ENCODE data around the gene CPNE6. TPM values are rescaled to one million over a fixed set of nuclear protein-coding genes. Genes with fewer than 3 reads are reported as not detected.

CPNE6 gene
- total and polyA plus RNA-seq, 2 of the 13 experiments (the other 11 are each of a cell fraction or from before 2014, with no cell fraction given) = not detected

DNA sequence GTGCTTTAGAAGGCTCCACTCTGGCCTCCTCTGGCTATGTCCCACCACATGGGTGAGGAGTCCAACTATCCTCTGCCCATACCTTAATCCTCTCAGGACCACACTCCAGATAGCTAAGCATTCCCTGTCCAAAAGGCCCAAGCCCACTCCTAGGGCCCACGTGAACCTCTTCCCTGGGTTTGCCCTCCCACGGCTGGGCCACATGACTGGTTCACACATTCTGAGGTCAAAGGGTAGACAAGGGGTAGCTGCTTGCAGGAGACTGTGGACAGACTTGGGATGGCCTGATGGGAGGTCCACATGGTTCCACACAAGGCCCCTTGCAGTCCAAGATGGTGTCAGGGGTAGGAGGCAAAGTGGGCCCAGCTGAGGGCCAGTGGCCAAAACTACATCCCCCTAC lies 16.7 kb downstream of the CPNE6 start (continued):
- TF ChIP-seq ZNF891 (CRISPR knock-in tag; IDR thresholded peaks at IDR 0.05) (0 out of 2 replicates have a peak, but pooled peaks have one; percentile 28), KAT2B (IDR thresholded peaks at IDR 0.05; ENCODE audit: borderline replicate concordance, low read depth, low read length) (no peak), KMT2B (CRISPR knock-in tag; IDR thresholded peaks at IDR 0.05) (no peak), ZNF180 (CRISPR knock-in tag; IDR thresholded peaks at IDR 0.05; ENCODE audit: borderline replicate concordance, low read depth) (no peak)
- TF ChIP-seq, protein P1, sequence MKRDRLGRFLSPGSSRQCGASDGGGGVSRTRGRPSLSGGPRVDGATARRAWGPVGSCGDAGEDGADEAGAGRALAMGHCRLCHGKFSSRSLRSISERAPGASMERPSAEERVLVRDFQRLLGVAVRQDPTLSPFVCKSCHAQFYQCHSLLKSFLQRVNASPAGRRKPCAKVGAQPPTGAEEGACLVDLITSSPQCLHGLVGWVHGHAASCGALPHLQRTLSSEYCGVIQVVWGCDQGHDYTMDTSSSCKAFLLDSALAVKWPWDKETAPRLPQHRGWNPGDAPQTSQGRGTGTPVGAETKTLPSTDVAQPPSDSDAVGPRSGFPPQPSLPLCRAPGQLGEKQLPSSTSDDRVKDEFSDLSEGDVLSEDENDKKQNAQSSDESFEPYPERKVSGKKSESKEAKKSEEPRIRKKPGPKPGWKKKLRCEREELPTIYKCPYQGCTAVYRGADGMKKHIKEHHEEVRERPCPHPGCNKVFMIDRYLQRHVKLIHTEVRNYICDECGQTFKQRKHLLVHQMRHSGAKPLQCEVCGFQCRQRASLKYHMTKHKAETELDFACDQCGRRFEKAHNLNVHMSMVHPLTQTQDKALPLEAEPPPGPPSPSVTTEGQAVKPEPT (CRISPR knock-in tag; IDR thresholded peaks at IDR 0.05; ENCODE audit: low read depth) = no peak

DNA sequence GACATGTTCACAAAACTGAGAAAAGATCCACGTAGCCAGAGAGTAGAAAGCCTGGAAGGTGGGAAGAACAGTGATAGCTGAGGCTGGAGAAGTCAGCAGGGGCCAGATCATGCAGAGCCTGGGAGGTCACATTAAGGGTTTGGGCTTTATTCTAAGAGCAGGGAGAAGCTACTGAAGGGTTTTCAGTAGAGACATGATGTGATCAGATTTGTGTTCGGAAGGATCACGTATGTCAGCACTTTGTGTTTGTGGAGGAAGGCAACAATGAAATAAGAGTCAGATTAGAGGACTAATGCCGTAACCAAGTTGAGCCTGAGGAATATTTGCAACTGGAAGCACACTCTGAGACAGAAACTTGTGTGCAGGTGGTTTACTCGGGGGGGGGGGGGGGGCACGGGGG lies 18.5 kb downstream of the CPNE6 start:
- Histone ChIP-seq H3K9me3 (ENCODE audit: low read length) (no peaks in the 10 kb centered on the region), H3K4me2 (ENCODE audit: low read depth, low read length) (no peak overlapping the region), H3K27ac (ENCODE audit: extremely low read length, insufficient read depth, low read length) (no peak overlapping the region), H3K36me3 (replicated peaks in 1 of 2; ENCODE audit: control insufficient read depth in 1 of 2, insufficient read depth in 2 of 2, low read length in 2 of 2) (no peaks in the 10 kb centered on the region), H3K9ac (ENCODE audit: insufficient read depth, low read depth, low read length) (no peak overlapping the region), H2AFZ (ENCODE audit: low read length) (no peak overlapping the region), H3K27me3 (ENCODE audit: control insufficient read depth in 1 of 2, insufficient read depth in 2 of 2, low read length in 2 of 2) (peaks cover 2 to 15% of the 10 kb centered on the region in 2 experiments; a peak in 3 of 5 replicates), H4K20me1 (ENCODE audit: insufficient read depth, low read length) (no peaks in the 10 kb centered on the region), H3K4me3 (replicated peaks in 1 of 3; ENCODE audit: insufficient read depth in 1 of 3, low read depth in 2 of 3, low read length in 3 of 3) (no peak overlapping the region), H3K4me1 (ENCODE audit: insufficient read depth, low read length) (peaks cover 53% of the 10 kb centered on the region), H3K79me2 (ENCODE audit: insufficient read depth, low read length) (peaks cover 7% of the 10 kb centered on the region)
- FAIRE-seq (no peak), DNase-seq (ENCODE audit: low spot score) (no peak), ATAC-seq (no peak)
- intact Hi-C loops (cut with micrococcal nuclease; ENCODE audit: unreplicated experiment) (loop anchor here (1.0 to 5.0 kb wide), 6 partner anchors 18 to 478 kb away; no protein-coding TSS in a partner anchor), in situ Hi-C loops (cut with HindIII; ENCODE audit: extremely low pct_ligation_motif_present, low pct_unique_long_range_greater_than_20kb) (loop anchor here (5.0 kb wide), 2 partner anchors 33 to 78 kb away; no protein-coding TSS in a partner anchor)
- no TSS peak for BruUV-seq (replicated peaks)
- CTCF ChIA-PET (ENCODE audit: low intra/inter-chr PET ratio, low total read pairs) = interaction anchor here (0.7 to 4.2 kb wide), 11 partner anchors 8 to 115 kb away, joined by 3 to 109 read pairs (median 4); partner anchors contain the start of gene IRF9
- WGBS (ENCODE audit: low lambda C conversion rate) = 53% methylated on average over 6 of the region's 6 CpGs
- POLR2A ChIA-PET = interaction anchor here (1.0 to 14.4 kb wide), 10 partner anchors 9 to 106 kb away, joined by 3 to 627 read pairs (median 8); partner anchors contain the start of genes CARMIL3, DCAF11, IRF9 and NRL
- no peak for TF ChIP-seq FOXK2 (IDR thresholded peaks at IDR 0.05)
- TF ChIP-seq, protein P2, sequence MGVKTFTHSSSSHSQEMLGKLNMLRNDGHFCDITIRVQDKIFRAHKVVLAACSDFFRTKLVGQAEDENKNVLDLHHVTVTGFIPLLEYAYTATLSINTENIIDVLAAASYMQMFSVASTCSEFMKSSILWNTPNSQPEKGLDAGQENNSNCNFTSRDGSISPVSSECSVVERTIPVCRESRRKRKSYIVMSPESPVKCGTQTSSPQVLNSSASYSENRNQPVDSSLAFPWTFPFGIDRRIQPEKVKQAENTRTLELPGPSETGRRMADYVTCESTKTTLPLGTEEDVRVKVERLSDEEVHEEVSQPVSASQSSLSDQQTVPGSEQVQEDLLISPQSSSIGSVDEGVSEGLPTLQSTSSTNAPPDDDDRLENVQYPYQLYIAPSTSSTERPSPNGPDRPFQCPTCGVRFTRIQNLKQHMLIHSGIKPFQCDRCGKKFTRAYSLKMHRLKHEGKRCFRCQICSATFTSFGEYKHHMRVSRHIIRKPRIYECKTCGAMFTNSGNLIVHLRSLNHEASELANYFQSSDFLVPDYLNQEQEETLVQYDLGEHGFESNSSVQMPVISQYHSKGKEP (CRISPR knock-in tag; IDR thresholded peaks at IDR 0.05) = no peak
- TF ChIP-seq ZNF547 (CRISPR knock-in tag; IDR thresholded peaks at IDR 0.05) = no peak
- TF ChIP-seq, protein P3, sequence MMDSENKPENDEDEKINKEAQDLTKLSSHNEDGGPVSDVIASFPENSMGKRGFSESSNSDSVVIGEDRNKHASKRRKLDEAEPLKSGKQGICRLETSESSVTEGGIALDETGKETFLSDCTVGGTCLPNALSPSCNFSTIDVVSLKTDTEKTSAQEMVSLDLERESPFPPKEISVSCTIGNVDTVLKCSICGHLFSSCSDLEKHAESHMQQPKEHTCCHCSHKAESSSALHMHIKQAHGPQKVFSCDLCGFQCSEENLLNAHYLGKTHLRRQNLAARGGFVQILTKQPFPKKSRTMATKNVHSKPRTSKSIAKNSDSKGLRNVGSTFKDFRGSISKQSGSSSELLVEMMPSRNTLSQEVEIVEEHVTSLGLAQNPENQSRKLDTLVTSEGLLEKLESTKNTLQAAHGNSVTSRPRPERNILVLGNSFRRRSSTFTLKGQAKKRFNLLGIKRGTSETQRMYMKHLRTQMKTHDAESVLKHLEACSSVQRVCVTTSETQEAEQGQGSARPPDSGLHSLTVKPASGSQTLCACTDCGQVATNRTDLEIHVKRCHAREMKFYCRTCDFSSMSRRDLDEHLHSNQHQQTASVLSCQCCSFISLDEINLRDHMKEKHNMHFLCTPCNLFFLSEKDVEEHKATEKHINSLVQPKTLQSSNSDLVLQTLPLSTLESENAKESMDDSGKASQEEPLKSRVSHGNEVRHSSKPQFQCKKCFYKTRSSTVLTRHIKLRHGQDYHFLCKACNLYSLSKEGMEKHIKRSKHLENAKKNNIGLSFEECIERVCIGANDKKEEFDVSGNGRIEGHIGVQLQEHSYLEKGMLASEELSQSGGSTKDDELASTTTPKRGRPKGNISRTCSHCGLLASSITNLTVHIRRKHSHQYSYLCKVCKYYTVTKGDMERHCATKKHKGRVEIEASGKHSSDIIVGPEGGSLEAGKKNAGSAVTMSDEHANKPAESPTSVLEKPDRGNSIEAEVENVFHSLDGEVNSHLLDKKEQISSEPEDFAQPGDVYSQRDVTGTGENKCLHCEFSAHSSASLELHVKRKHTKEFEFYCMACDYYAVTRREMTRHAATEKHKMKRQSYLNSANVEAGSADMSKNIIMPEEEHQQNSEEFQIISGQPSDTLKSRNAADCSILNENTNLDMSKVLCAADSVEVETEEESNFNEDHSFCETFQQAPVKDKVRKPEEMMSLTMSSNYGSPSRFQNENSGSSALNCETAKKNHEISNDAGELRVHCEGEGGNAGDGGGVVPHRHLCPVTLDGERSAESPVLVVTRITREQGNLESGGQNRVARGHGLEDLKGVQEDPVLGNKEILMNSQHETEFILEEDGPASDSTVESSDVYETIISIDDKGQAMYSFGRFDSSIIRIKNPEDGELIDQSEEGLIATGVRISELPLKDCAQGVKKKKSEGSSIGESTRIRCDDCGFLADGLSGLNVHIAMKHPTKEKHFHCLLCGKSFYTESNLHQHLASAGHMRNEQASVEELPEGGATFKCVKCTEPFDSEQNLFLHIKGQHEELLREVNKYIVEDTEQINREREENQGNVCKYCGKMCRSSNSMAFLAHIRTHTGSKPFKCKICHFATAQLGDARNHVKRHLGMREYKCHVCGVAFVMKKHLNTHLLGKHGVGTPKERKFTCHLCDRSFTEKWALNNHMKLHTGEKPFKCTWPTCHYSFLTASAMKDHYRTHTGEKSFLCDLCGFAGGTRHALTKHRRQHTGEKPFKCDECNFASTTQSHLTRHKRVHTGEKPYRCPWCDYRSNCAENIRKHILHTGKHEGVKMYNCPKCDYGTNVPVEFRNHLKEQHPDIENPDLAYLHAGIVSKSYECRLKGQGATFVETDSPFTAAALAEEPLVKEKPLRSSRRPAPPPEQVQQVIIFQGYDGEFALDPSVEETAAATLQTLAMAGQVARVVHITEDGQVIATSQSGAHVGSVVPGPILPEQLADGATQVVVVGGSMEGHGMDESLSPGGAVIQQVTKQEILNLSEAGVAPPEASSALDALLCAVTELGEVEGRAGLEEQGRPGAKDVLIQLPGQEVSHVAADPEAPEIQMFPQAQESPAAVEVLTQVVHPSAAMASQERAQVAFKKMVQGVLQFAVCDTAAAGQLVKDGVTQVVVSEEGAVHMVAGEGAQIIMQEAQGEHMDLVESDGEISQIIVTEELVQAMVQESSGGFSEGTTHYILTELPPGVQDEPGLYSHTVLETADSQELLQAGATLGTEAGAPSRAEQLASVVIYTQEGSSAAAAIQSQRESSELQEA (CRISPR knock-in tag; IDR thresholded peaks at IDR 0.05; ENCODE audit: not compliant biosample characterization) = no peak
- TF ChIP-seq ERF (CRISPR knock-in tag; IDR thresholded peaks at IDR 0.05) = no peak
- TF ChIP-seq ZMYM3 (CRISPR knock-in tag; IDR thresholded peaks at IDR 0.05) = no peak

All from HepG2 (cell line).